Measurements from ENCODE around the gene IL5RA. TPM values are rescaled to one million over a fixed set of nuclear protein-coding genes. Genes with fewer than 3 reads are reported as not detected.

IL5RA gene
- total and polyA plus RNA-seq, 10 donors = 0.06 to 3.2 (median 1.3) TPM

DNA sequence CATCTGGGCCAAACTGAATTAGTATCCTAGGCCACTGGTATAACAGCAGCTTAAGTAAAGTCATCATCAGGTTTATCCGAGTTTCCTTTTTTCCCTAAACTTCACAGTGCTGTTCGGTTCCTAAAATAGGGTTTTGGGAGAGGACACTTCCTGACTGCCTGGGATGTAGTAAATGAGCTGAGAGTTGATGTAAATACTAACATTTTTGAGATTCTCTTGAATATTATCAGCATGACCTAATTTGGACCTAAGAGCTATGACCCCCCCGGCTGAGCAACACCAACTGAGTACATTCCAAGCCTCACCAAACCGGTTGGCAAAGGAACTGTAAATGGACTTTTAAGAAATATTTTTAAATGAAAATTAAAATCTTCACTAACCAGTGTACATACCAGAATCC, 78.8 kb downstream of the IL5RA start:
- Histone ChIP-seq H3K4me3 (no peak overlapping the region), H3K4me1 (no peaks in the 10 kb centered on the region), H3K9me3 (no peaks in the 10 kb centered on the region), H3K36me3 (no peaks in the 10 kb centered on the region), H3K27ac (no peak overlapping the region), H3K27me3 (replicated peaks in 1 of 7) (no peaks in the 10 kb centered on the region)
- intact Hi-C loops (cut with DNase I; ENCODE audit: low total_unique reads) = no loop called here
- no peak for TF ChIP-seq POLR2A (IDR thresholded peaks at IDR 0.05)
- TF ChIP-seq POLR2AphosphoS5 (IDR thresholded peaks at IDR 0.05) = no peak
- TF ChIP-seq, protein P1, sequence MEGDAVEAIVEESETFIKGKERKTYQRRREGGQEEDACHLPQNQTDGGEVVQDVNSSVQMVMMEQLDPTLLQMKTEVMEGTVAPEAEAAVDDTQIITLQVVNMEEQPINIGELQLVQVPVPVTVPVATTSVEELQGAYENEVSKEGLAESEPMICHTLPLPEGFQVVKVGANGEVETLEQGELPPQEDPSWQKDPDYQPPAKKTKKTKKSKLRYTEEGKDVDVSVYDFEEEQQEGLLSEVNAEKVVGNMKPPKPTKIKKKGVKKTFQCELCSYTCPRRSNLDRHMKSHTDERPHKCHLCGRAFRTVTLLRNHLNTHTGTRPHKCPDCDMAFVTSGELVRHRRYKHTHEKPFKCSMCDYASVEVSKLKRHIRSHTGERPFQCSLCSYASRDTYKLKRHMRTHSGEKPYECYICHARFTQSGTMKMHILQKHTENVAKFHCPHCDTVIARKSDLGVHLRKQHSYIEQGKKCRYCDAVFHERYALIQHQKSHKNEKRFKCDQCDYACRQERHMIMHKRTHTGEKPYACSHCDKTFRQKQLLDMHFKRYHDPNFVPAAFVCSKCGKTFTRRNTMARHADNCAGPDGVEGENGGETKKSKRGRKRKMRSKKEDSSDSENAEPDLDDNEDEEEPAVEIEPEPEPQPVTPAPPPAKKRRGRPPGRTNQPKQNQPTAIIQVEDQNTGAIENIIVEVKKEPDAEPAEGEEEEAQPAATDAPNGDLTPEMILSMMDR (IDR thresholded peaks at IDR 0.05 in 8 of 11, conservative IDR thresholded peaks at IDR 0.05 in 3 of 11) = no peak
- WGBS, 5 donors = 58 to 80% (median 71%) methylated on average over 4 of the region's 4 CpGs
- no peak for DNase-seq

DNA sequence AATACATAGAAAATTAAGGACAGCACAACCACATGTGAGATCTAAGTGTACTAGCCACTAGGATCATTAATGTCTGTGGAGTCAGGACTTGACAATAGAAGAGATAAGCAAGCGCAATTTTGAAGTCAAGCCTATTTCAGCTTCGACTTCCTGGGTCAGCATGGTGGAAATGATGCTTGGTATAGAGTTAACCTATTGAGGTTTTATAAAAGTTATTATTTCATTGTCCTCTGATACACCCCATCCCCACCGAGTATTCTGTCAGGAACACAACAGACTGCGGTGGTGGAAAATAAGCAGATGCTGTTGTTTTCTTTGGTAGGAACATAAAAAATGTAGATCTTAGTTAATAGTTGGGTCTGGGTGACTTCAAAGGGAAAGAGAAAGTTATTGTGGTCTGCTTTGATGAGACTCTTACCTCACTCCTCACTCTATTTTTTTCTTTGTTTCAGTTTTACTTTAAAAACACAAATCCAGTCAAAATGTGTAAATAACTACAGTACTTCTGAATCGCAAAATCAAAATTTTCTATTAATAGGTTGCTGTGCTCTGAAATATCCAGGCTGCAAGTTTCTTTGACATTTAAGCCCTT, 82.1 kb downstream of the IL5RA start:
- Histone ChIP-seq H3K9me3 (no peaks in the 10 kb centered on the region), H3K36me3 (no peaks in the 10 kb centered on the region), H3K4me1 (no peaks in the 10 kb centered on the region), H3K4me3 (no peak overlapping the region), H3K27ac (no peak overlapping the region), H3K27me3 (replicated peaks in 1 of 7) (no peaks in the 10 kb centered on the region)
- 57 to 78% (median 64%) methylated on average over 5 of the region's 5 CpGs for WGBS, 5 donors
- intact Hi-C loops (cut with DNase I; ENCODE audit: low total_unique reads) = no loop called here
- no peak for DNase-seq
- TF ChIP-seq POLR2AphosphoS5 (IDR thresholded peaks at IDR 0.05) (no peak), POLR2A (IDR thresholded peaks at IDR 0.05) (no peak)
- TF ChIP-seq, protein P1 (IDR thresholded peaks at IDR 0.05 in 8 of 11, conservative IDR thresholded peaks at IDR 0.05 in 3 of 11) = no peak

DNA sequence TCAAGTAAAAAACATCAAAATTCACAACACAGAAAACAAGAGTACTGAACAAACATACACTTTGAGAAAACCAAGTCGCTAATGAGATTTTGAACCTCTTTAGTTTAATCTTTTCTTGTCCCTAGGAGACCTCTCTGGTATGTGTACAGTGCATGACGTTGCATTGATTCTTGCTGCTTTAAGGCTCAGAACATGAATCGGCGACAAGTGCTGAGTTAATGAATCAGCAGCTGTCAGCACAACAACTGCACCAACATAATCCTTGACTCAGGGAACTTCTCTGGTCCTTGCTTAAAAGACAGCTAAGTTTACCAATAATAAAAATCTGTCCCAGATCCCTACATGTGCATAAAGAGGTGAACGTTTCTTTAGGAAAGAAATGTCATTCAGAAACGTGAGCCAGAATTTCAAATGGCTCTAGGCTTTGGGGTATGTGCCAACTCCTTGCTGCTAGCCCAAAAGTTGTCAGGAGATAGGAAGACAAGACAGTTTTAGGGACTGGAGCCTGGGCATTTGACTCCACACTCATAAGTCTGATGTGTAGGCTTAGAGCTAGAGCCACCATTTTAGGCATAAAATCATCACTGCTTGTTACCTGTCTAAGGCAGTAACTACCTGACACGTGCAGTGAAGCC, 86.9 kb downstream of the IL5RA start:
- H3K27me3 ChIP-seq (replicated peaks in 1 of 7) = peaks cover 0 to 7% (median 0%) of the 10 kb centered on the region in 7 donors
- no peaks in the 10 kb centered on the region for H3K9me3 ChIP-seq
- H3K27ac ChIP-seq = no peak overlapping the region
- no peak for TF ChIP-seq POLR2A (IDR thresholded peaks at IDR 0.05)
- TF ChIP-seq, protein P1 (IDR thresholded peaks at IDR 0.05 in 8 of 11, conservative IDR thresholded peaks at IDR 0.05 in 3 of 11) = no peak
- TF ChIP-seq POLR2AphosphoS5 (IDR thresholded peaks at IDR 0.05) = no peak
- intact Hi-C loops (cut with DNase I; ENCODE audit: low total_unique reads) = no loop called here
- WGBS, 5 donors = 58 to 84% (median 73%) methylated on average over 7 of the region's 7 CpGs
- H3K4me1 ChIP-seq = no peaks in the 10 kb centered on the region
- H3K36me3 ChIP-seq = no peaks in the 10 kb centered on the region
- DNase-seq = no peak
- no peak overlapping the region for H3K4me3 ChIP-seq

DNA sequence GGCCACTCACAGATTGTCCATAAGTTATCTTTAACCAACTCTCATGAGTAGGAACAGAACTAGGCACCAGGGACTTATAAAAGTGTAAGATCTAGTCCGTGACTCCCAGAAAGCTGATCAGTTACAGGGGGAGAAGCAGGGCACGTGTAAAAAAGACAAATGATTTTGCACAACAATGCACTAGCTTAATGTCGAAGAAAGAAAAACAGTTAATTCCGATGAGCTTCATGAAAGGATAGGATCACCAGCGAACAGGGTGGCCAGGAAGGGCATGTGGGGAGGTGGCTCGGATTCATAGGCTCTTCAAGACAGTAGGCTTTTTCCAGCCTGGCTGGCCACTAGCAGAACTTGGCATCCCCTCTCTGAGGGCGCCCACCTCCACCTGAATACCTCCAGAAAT, 90.0 kb downstream of the IL5RA start:
- Histone ChIP-seq H3K4me3 (no peak overlapping the region), H3K27me3 (replicated peaks in 1 of 7) (peaks cover 0 to 7% (median 0%) of the 10 kb centered on the region in 7 donors), H3K9me3 (no peaks in the 10 kb centered on the region), H3K27ac (no peak overlapping the region), H3K36me3 (no peaks in the 10 kb centered on the region), H3K4me1 (no peaks in the 10 kb centered on the region)
- 83 to 90% (median 85%) methylated on average over 7 of the region's 7 CpGs for WGBS, 5 donors
- intact Hi-C loops (cut with DNase I; ENCODE audit: low total_unique reads) = no loop called here
- DNase-seq = no peak
- TF ChIP-seq, protein P1 (IDR thresholded peaks at IDR 0.05 in 8 of 11, conservative IDR thresholded peaks at IDR 0.05 in 3 of 11) = no peak
- no peak for TF ChIP-seq POLR2A (IDR thresholded peaks at IDR 0.05)
- TF ChIP-seq POLR2AphosphoS5 (IDR thresholded peaks at IDR 0.05) = no peak

All from spleen (tissue), 11 donors.